ENCODE data around the gene GSC. TPM values are rescaled to one million over a fixed set of nuclear protein-coding genes. Genes with fewer than 3 reads are reported as not detected.
A peak's percentile ranks its signal among the peaks of the same experiment; 100 is the strongest.

Gene GSC
- total RNA-seq, 2 experiments from 2014 or later, result not detected

- Mint-ChIP-seq H3K27ac (no peak overlapping the region), H3K27me3 (peaks cover 34% of the 10 kb centered on the region), H3K4me3 (no peak overlapping the region), H3K9me3 (no peaks in the 10 kb centered on the region), H3K4me1 (peaks cover 4% of the 10 kb centered on the region), H3K36me3 (ENCODE audit: low read depth) (no peaks in the 10 kb centered on the region)
- POLR2A ChIA-PET, result no interaction called here
- CTCF ChIA-PET, result no interaction called here
- no peak for DNase-seq
Observed at GRCh38 chr14:94779713-94780112, 9.8 kb upstream of the GSC start.

- Mint-ChIP-seq H3K9me3 (no peaks in the 10 kb centered on the region), H3K4me1 (peaks cover 4% of the 10 kb centered on the region), H3K36me3 (ENCODE audit: low read depth) (peaks cover 17% of the 10 kb centered on the region), H3K4me3 (no peak overlapping the region), H3K27ac (no peak overlapping the region), H3K27me3 (peaks cover 73% of the 10 kb centered on the region)
- ChIA-PET POLR2A (interaction anchor here (1.4 kb wide), 1 partner anchor 8 kb away, joined by 4 read pairs; no protein-coding TSS in a partner anchor), CTCF (no interaction called here)
- DNase-seq, result no peak
Observed at GRCh38 chr14:94775871-94776210, 5.9 kb upstream of the GSC start.

GRCh38 chr14:94775091-94775870 is 5.4 kb upstream of the GSC start:
- Mint-ChIP-seq H3K4me1 (peaks cover 7% of the 10 kb centered on the region), H3K27me3 (peaks cover 79% of the 10 kb centered on the region), H3K9me3 (no peaks in the 10 kb centered on the region), H3K27ac (no peak overlapping the region), H3K36me3 (ENCODE audit: low read depth) (peaks cover 20% of the 10 kb centered on the region), H3K4me3 (no peak overlapping the region)
- POLR2A ChIA-PET, result interaction anchor here (1.4 kb wide), 1 partner anchor 8 kb away, joined by 4 read pairs; no protein-coding TSS in a partner anchor
- no peak for DNase-seq
- CTCF ChIA-PET, result no interaction called here

- no peaks in the 10 kb centered on the region for H3K9me3 Mint-ChIP-seq
- POLR2A ChIA-PET, result no interaction called here
- peaks cover 20% of the 10 kb centered on the region for H3K36me3 Mint-ChIP-seq (ENCODE audit: low read depth)
- CTCF ChIA-PET, result no interaction called here
- no peak overlapping the region for H3K27ac Mint-ChIP-seq
- H3K27me3 Mint-ChIP-seq, result peaks cover 81% of the 10 kb centered on the region
- H3K4me3 Mint-ChIP-seq, result no peak overlapping the region
- DNase-seq, result no peak
- H3K4me1 Mint-ChIP-seq, result peaks cover 7% of the 10 kb centered on the region
Observed at GRCh38 chr14:94774344-94775090, 4.6 kb upstream of the GSC start.

- ChIA-PET POLR2A (no interaction called here), CTCF (no interaction called here)
- Mint-ChIP-seq H3K4me1 (peaks cover 12% of the 10 kb centered on the region), H3K4me3 (peak overlapping the region; percentile 30), H3K36me3 (ENCODE audit: low read depth) (peaks cover 26% of the 10 kb centered on the region), H3K9me3 (no peaks in the 10 kb centered on the region), H3K27me3 (peaks cover 83% of the 10 kb centered on the region), H3K27ac (no peak overlapping the region)
- DNase-seq, result no peak
Observed at GRCh38 chr14:94773655-94774343, 3.9 kb upstream of the GSC start.

- H3K36me3 Mint-ChIP-seq (ENCODE audit: low read depth), result peaks cover 28% of the 10 kb centered on the region
- no peak overlapping the region for H3K27ac Mint-ChIP-seq
- no peaks in the 10 kb centered on the region for H3K9me3 Mint-ChIP-seq
- ChIA-PET POLR2A (no interaction called here), CTCF (no interaction called here)
- H3K4me1 Mint-ChIP-seq, result peaks cover 17% of the 10 kb centered on the region
- peaks cover 89% of the 10 kb centered on the region for H3K27me3 Mint-ChIP-seq
- H3K4me3 Mint-ChIP-seq, result peak overlapping the region; percentile 30
- no peak for DNase-seq
Observed at GRCh38 chr14:94773061-94773648, 3.2 kb upstream of the GSC start.

GRCh38 chr14:94772548-94772947 is 2.6 kb upstream of the GSC start:
- Mint-ChIP-seq H3K27ac (no peak overlapping the region), H3K36me3 (ENCODE audit: low read depth) (peaks cover 30% of the 10 kb centered on the region), H3K9me3 (no peaks in the 10 kb centered on the region), H3K27me3 (peaks cover 89% of the 10 kb centered on the region), H3K4me1 (peaks cover 19% of the 10 kb centered on the region), H3K4me3 (no peak overlapping the region)
- CTCF ChIA-PET, result no interaction called here
- DNase-seq, result no peak
- POLR2A ChIA-PET, result no interaction called here

- ChIA-PET POLR2A (no interaction called here), CTCF (no interaction called here)
- H3K27me3 Mint-ChIP-seq, result peaks cover 89% of the 10 kb centered on the region
- no peaks in the 10 kb centered on the region for H3K9me3 Mint-ChIP-seq
- H3K4me3 Mint-ChIP-seq, result no peak overlapping the region
- H3K4me1 Mint-ChIP-seq, result peaks cover 19% of the 10 kb centered on the region
- no peak for DNase-seq
- H3K36me3 Mint-ChIP-seq (ENCODE audit: low read depth), result peaks cover 30% of the 10 kb centered on the region
- peak overlapping the region; percentile 13 for H3K27ac Mint-ChIP-seq
Observed at GRCh38 chr14:94771906-94772490, 2.1 kb upstream of the GSC start.

- Mint-ChIP-seq H3K4me3 (no peak overlapping the region), H3K9me3 (no peaks in the 10 kb centered on the region), H3K27me3 (peaks cover 88% of the 10 kb centered on the region), H3K4me1 (peaks cover 19% of the 10 kb centered on the region), H3K36me3 (ENCODE audit: low read depth) (peaks cover 30% of the 10 kb centered on the region), H3K27ac (peak overlapping the region; percentile 13)
- CTCF ChIA-PET, result no interaction called here
- POLR2A ChIA-PET, result no interaction called here
- DNase-seq, result no peak
Observed at GRCh38 chr14:94771158-94771905, 1.4 kb upstream of the GSC start.

GRCh38 chr14:94770815-94771157 is 873 bp upstream of the GSC start:
- Mint-ChIP-seq H3K9me3 (no peaks in the 10 kb centered on the region), H3K27ac (no peak overlapping the region), H3K36me3 (ENCODE audit: low read depth) (peaks cover 30% of the 10 kb centered on the region), H3K4me1 (peaks cover 19% of the 10 kb centered on the region), H3K27me3 (peaks cover 88% of the 10 kb centered on the region), H3K4me3 (no peak overlapping the region)
- ChIA-PET POLR2A (no interaction called here), CTCF (no interaction called here)
- DNase-seq, result no peak

- DNase-seq, result no peak
- ChIA-PET CTCF (no interaction called here), POLR2A (no interaction called here)
- Mint-ChIP-seq H3K36me3 (ENCODE audit: low read depth) (peaks cover 30% of the 10 kb centered on the region), H3K9me3 (no peaks in the 10 kb centered on the region), H3K4me3 (peak overlapping the region; percentile 30), H3K4me1 (peaks cover 15% of the 10 kb centered on the region), H3K27me3 (peaks cover 88% of the 10 kb centered on the region), H3K27ac (no peak overlapping the region)
Observed at GRCh38 chr14:94770251-94770749, 387 bp upstream of the GSC start.

- Mint-ChIP-seq H3K9me3 (no peaks in the 10 kb centered on the region), H3K27ac (peak overlapping the region; percentile 53), H3K4me1 (peaks cover 15% of the 10 kb centered on the region), H3K27me3 (peaks cover 84% of the 10 kb centered on the region), H3K36me3 (ENCODE audit: low read depth) (peaks cover 30% of the 10 kb centered on the region), H3K4me3 (peak overlapping the region; percentile 69)
- DNase-seq, result peak; percentile 54
- ChIA-PET CTCF (no interaction called here), POLR2A (interaction anchor here (1.6 kb wide), 1 partner anchor 7 kb away, joined by 4 read pairs; no protein-coding TSS in a partner anchor)
Observed at GRCh38 chr14:94768521-94769390, 1.2 kb downstream of the GSC start.

Data from activated CD4-positive, alpha-beta memory T cell treated with anti-CD3 and anti-CD28 coated beads, Interleukin-2, amount 10 ng/mL, durations not matched to agents 7 days and 5 days (primary cell).